ENCODE data around the gene COL6A1. TPM values are rescaled to one million over a fixed set of nuclear protein-coding genes. Genes with fewer than 3 reads are reported as not detected.

COL6A1 gene
- total RNA-seq, 1 experiment from 2014 or later = 193 TPM

GRCh38 chr21:46038341-46038829 is 56.8 kb downstream of the COL6A1 start:
- no peak overlapping the region for H2AK5ac ChIP-seq (ENCODE audit: insufficient read length, low read length)
- H4K5ac ChIP-seq (ENCODE audit: insufficient read length, low read depth, low read length) = no peak overlapping the region
- no peaks in the 10 kb centered on the region for H3K27me3 ChIP-seq (ENCODE audit: insufficient read depth, low read length)
- H4K91ac ChIP-seq (ENCODE audit: insufficient read length, low read depth, low read length) = no peak overlapping the region
- Mint-ChIP-seq H3K9me3 (no peaks in the 10 kb centered on the region; a peak in 1 of 5 replicates), H3K27ac (no peak overlapping the region; a peak in 1 of 7 replicates), H3K36me3 (ENCODE audit: insufficient read depth in 1 of 3, low read depth in 3 of 3) (peaks cover 0 to 1% (median 0%) of the 10 kb centered on the region in 3 experiments; a peak in 1 of 7 replicates), H3K27me3 (ENCODE audit: low read depth) (no peaks in the 10 kb centered on the region; the same call in 1 of the 2 replicates), H3K4me1 (peaks cover 20% of the 10 kb centered on the region in 2 experiments), H3K4me3 (no peak overlapping the region; a peak in 1 of 5 replicates)
- H3K18ac ChIP-seq (ENCODE audit: insufficient read length, low read depth, low read length) = no peak overlapping the region
- no peak overlapping the region for H3K4ac ChIP-seq (ENCODE audit: low read depth, low read length)
- H3K23ac ChIP-seq (ENCODE audit: insufficient read length, low read depth, low read length) = no peak overlapping the region
- H3K4me2 ChIP-seq (ENCODE audit: insufficient read depth, insufficient read length, low read length) = no peak overlapping the region
- H3K4me1 ChIP-seq (ENCODE audit: insufficient read depth, low read length) = no peaks in the 10 kb centered on the region; the same call in 1 of the 2 replicates
- no peak overlapping the region for H2AFZ ChIP-seq (ENCODE audit: low read length)
- no CpG with 5 or more reads among the region's 24 CpGs for WGBS (ENCODE audit: extremely low coverage, insufficient read length, low lambda C conversion rate)
- H2BK120ac ChIP-seq (ENCODE audit: low read depth, low read length, poor library complexity, severe bottlenecking) = no peak overlapping the region
- no peak overlapping the region for H3T11ph ChIP-seq (ENCODE audit: low read length)
- no peaks in the 10 kb centered on the region for H3K79me1 ChIP-seq (ENCODE audit: insufficient read depth, low read depth, low read length, poor library complexity, severe bottlenecking)
- no peak overlapping the region for H3K27ac ChIP-seq (ENCODE audit: insufficient read length, low read depth, low read length)
- no peaks in the 10 kb centered on the region for H3K79me2 ChIP-seq (ENCODE audit: insufficient read depth, low read length)
- H4K8ac ChIP-seq (replicated peaks; ENCODE audit: insufficient read length, low read depth, low read length) = no peak overlapping the region
- no peak overlapping the region for H2BK12ac ChIP-seq (ENCODE audit: insufficient read length, low read depth, low read length)
- no peaks in the 10 kb centered on the region for H3K23me2 ChIP-seq (ENCODE audit: insufficient read length, low read depth, low read length, poor library complexity, severe bottlenecking)
- no peak overlapping the region for H2BK15ac ChIP-seq (ENCODE audit: low read depth, low read length)
- no peaks in the 10 kb centered on the region for H3K9me3 ChIP-seq (ENCODE audit: control insufficient read depth, low read depth, low read length)
- H3K14ac ChIP-seq (ENCODE audit: insufficient read depth, low read length) = no peak overlapping the region
- H3K9ac ChIP-seq (ENCODE audit: extremely low read depth, insufficient read length, low read length) = no peak overlapping the region
- TF ChIP-seq CTCF (conservative IDR thresholded peaks at IDR 0.05) = no peak
- no peaks in the 10 kb centered on the region for H4K20me1 ChIP-seq (ENCODE audit: control insufficient read depth, insufficient read depth, insufficient read length)
- H2BK5ac ChIP-seq (ENCODE audit: insufficient read length, low read length) = no peak overlapping the region
- no peak overlapping the region for H3K56ac ChIP-seq (ENCODE audit: insufficient read length, low read depth, low read length)
- H2BK20ac ChIP-seq (ENCODE audit: low read depth, low read length, poor library complexity, severe bottlenecking) = no peak overlapping the region
- DNase-seq = no peak
